DND-41 (cell line): Measurements from ENCODE around the gene SLC27A1.

ENCODE experiments used
- EZH2 ChIP-seq: IDR thresholded peaks from 3 replicates; pipeline ENCODE4 v1.6.1; 2012; ENCODE audit warnings: borderline replicate concordance, low read depth, mild to moderate bottlenecking, moderate library complexity, low read length, inconsistent platforms; ENCODE audit not compliant: severe bottlenecking
- TF ChIP-seq, protein P1 (sequence below): IDR thresholded peaks from 2 replicates; pipeline ENCODE4 v1.5.1; 2012; ENCODE audit warnings: borderline replicate concordance, low read length, moderate library complexity, mild to moderate bottlenecking; ENCODE audit not compliant: poor library complexity, severe bottlenecking; ENCODE audit errors: extremely low read depth

DNA sequence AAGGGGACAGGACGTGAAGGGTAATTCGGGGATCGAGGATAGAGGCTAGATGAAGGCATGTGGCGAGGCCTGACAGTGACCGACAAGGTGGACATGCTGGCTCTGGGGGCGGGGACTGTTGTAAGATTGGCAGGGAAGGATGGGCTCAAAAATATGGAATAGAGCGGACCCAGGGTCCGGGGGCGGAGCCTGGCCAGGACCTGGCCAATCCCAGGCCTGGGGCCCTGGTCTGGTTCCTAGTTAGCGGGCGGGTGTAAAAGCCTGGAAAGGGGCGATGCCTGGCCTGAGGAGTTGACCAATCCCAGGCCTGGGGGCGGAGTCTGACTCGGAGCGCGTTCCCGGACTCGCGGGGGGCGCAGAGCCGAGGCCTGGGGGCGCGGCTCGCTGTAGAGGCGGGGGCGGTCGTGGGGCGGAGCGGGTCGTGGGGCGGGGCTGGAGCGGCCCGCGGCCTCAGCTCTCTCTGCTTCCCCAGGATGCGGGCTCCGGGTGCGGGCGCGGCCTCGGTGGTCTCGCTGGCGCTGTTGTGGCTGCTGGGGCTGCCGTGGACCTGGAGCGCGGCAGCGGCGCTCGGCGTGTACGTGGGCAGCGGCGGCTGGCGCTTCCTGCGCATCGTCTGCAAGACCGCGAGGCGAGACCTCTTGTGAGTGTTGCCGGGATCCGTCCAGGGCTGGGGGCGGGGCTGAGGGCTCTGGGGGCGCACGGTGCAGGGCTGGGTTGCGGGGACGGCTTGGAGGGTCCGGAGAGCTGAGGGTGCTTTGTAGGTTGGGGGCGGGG, at the start of gene SLC27A1:
- TF ChIP-seq, protein P1, sequence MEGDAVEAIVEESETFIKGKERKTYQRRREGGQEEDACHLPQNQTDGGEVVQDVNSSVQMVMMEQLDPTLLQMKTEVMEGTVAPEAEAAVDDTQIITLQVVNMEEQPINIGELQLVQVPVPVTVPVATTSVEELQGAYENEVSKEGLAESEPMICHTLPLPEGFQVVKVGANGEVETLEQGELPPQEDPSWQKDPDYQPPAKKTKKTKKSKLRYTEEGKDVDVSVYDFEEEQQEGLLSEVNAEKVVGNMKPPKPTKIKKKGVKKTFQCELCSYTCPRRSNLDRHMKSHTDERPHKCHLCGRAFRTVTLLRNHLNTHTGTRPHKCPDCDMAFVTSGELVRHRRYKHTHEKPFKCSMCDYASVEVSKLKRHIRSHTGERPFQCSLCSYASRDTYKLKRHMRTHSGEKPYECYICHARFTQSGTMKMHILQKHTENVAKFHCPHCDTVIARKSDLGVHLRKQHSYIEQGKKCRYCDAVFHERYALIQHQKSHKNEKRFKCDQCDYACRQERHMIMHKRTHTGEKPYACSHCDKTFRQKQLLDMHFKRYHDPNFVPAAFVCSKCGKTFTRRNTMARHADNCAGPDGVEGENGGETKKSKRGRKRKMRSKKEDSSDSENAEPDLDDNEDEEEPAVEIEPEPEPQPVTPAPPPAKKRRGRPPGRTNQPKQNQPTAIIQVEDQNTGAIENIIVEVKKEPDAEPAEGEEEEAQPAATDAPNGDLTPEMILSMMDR, result peak; percentile 9
- no peak for TF ChIP-seq EZH2
